Measurements from ENCODE around the gene PSAPL1. TPM values are rescaled to one million over a fixed set of nuclear protein-coding genes. Genes with fewer than 3 reads are reported as not detected.

The PSAPL1 gene
- polyA plus RNA-seq, 12 donors = 0.06 TPM; not detected in 11

DNA sequence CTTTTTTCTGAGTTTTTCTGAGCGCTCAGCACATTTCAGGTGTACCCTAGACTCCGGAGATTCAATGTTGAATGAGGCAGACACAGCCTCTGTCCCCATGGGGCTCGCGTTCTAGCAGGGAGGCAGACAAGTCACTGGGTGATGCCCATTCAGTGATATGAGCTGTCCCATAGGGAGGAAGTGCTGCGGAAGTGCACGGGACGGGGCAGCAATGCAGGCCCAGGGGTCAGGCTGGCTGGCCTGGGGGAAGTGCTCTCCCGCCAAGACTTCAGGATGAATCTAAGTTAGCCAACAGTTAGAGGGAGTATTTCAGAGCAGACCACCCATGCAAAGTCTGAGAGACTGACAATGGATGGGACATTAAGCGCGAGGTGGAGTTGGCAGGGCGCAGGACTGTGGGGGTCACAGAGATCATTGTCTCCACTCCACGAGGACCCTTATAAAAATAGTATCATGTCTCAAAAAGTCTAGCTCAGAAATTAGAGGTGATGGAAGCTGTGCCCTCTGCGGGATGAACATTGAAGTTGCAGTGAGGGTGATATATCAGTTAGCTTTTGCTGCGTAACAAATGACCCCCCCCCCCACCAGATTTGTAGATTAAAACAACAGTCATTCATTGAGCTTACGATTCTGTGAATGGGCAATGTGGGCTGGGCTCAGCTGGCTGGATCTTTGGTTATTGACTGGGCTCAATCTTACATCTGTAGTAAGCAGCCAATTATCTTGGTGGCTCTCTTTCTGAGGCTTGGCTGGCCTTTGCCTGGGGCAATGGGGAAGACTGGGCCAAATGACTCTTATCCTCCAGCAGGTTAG is 16.4 kb downstream of the PSAPL1 start:
- DNase-seq = no peak

DNA sequence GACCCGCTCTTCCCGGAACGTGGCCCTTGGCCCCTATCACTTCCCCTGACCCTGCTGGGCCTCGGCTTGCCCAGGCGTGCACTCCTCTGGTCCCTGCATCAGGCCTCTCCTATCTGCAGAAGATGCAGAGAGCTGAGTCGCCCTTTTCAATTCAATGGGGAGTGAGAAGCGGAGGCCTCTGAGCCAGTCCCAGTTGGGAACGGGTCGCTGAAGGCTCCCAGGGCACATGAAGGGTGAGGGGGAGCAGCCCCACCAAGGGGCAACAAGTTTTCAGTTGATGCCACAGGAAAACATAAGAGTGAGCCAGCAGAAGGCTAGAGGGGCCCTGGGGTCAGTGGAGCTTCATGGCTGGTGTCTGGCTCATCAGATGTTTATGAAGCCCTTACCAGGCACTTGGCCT is 17.1 kb downstream of the PSAPL1 start:
- DNase-seq = no peak

DNA sequence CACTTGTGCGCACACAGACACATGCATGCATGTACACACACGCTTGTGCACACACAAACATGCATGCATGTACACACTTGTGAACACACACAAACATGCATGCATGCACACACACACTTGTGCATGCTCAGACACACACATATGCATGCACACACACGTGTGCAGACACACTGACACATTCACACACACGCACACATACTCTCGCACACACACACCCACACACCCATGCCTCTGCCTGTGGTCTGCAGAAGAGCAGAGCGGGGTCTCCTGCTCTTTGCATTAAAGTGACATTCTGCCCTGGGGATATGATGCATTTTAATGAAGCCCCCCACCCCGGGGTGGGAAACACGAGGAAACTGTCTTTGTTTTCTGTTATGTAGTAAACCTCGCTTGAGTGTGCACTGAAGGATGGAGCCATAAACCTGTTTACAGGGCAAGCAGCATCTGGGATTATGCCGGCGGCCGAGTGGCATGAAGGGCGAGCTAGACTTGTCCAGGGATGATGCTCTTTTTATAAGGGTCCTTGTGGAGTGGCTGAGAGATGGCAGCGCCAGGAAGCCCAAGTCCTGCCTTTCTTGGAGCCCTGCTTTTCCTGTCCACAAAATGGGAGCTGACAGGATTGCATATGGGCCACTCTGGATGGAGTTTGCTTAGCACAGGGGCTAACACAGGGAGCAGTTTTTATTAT is 17.8 kb downstream of the PSAPL1 start:
- no peak for DNase-seq

DNA sequence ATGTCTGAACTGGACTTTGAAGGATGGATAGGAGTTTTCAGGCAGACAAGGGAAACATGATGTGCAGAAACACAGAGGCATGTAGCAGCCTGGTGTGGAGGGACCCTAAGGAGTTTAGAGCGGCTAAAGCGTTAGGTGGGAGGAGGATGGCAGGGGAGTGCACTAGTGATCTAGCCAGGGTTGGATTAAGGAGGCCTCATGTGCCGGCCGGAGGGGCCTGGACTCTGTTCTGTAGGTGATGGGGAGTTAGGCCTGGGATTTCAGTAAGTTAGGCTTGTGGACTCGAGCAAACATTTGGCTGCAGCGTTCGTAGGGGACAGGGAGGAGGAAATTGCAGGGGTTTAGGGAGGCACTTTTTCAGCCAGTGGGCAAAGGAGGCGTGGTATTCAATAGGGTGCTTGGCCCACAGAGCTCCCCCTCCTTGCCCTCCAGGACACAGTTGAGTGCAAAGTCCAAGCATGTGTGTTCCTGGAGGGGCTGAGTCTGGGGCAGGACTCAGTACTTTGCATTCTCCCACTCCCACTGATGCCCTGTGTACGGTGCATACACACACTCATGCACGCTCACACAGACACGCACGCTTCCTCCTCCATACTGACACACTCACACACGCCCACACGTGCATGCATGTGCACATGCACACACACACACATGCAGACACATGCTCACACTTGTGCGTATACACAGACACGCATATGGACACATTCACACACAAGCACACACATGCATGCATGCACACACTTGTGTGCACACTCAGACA is 18.6 kb downstream of the PSAPL1 start:
- DNase-seq = no peak

DNA sequence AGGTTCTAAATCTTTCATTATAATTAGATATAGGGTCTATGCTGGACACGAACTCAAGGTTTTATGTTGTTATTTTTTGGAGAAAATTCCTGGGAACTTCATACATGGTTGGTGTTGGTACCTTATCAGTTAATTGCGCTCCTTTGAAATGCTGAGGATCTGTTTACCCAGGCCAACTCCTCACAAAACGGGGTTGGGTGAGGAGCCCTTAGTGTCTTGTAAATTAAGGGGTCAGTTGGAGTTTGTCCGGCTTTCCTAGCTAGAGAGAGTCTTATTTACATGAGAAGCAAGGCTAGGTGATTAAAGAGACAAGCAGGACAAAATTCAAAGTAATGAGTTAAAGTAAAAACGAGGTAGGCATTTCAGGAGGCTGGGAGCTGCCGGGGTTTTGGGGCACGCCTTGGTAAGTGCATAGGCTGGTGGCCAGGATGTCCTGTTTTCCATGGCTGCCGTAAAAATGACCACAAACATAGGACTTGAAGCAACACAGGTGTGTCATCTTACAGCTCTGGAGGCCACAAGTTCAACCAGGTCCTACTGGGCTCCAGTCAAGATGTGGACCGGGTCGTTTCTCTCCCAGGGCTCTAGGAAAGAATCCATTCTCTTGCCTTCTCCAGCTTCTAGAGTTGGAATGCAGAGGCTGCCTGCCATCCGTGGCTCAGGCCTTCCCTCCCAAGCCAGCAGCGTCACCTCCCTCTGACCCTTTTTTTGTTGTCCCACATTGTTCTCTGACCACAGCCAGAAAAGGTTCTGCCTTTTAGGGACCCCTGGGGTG is 19.8 kb downstream of the PSAPL1 start:
- DNase-seq = no peak

DNA sequence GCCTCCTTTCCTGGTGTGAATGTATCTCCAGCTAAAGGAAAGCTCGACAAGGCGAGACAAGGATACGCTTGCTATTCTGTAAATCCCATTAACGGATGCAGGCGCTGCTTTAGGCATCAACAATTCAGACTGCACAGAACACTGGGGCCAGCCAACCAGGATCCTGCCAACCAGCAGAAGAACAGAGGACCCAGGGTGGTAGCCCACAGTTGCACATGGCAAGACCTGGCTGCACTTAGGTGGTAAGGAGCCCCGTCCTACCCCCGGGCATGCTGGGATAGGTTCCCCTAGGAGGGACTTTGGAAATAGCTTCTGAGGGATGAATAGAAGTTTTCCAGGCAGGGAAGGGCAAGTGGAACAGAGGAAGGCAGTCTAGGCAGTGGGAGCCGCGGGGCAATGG is 20.7 kb downstream of the PSAPL1 start:
- DNase-seq = no peak

DNA sequence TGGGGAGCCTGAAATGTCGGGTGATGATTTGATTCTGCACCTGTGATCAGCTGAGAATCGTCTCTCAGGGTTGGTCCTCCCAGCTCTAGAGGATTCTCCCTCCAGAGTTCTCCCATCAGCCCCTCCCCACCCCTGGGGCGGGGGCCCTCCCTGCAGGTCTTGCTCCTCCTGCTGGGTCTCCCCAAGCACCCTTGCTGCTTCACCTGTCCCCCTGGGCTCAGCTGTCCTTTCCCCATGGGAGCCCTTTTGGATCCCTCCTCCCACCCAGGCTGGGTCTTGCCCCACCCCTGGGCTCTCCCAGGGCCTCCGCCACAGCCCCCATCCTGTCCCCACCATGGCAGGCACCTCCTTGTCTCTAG is 22.2 kb downstream of the PSAPL1 start:
- DNase-seq = no peak

DNA sequence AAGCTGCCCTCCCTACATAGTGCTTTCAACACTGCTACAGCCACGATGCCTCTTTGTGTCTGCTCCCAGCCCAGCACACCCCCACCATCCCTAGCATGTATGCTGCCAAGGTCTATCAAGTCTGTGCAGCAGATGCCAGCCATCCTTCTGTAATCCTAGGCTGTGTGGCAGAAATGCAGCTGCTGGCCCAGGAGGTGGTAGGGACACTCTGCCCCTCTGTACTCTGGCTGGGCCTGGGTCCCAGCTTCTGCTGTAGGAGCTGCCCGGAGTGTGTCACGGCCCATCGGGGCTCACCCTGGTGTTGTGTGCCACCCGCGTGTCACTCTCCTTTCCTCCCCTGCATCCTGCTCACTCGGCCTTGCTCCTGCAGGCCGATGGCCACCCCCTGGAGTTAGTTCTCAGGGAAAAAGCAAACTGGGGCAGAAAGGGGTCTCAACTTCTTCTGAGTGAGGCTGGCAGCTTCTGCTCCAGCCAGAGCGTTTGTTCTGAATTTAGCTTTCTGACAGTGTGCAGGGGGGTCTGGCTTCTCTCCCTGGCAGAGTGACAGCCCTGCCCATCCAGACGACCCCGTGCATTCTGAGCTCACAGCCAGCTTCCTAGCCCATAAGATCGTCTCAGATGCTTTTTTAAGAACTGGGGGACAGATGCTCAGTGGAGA is 22.7 kb downstream of the PSAPL1 start:
- DNase-seq = no peak

DNA sequence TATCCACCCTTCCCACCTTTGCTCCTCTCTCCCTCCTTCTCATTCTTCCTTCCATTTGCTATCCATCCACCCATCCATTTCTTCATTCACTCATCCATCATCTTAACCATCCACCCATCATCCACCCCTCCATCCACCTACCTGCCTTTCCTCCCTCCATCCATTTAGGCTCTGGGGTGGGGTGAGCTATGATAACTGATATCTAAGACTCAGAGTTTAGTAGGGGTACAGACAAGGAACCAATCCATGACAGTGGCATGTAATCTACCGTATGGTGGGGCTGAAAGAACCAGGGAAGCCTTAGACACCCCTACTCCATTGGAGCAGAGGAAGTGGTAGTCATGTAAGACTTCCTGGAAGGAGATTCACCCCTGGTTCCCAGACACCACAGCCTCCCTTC is 23.2 kb downstream of the PSAPL1 start:
- DNase-seq = no peak

DNA sequence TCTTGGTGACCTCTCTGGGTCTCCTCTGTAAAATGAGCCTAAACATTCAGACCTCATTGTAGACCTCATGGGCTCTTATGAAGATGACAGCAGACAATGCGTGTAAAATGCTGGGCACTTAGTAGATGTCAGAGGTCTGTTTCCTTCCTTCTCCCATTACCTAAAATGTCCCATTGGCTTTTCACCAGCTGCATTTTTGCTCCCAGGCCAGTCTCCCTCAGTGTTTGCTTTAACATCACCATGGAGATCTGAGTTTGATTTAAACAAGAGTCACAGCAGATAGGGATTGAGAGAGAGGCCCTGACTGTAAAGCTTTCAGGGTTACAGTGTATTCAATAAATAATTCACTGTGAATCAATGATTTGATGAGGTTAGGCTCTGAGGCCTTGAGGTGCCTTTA is 24.3 kb downstream of the PSAPL1 start:
- DNase-seq = peak; percentile 74

DNA sequence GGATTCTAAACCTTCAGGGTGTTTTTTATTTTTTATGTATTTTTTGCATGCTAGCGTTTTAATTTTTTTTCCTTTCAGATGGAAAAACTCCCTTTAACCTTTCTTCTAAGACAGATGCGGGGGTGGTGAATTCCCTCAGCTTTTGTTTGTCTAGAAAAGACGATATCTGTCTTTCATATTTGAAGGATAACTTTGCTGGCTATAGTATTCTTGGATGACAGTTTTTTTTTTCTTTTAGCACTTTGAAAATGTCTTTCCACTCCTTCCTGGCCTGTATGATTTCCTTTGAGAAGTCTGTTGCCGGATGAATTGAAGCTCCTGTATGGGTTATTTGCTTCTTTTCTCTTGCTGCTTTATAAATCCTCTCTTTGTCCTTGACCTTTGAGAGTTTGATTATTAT is 26.6 kb downstream of the PSAPL1 start:
- no peak for DNase-seq

DNA sequence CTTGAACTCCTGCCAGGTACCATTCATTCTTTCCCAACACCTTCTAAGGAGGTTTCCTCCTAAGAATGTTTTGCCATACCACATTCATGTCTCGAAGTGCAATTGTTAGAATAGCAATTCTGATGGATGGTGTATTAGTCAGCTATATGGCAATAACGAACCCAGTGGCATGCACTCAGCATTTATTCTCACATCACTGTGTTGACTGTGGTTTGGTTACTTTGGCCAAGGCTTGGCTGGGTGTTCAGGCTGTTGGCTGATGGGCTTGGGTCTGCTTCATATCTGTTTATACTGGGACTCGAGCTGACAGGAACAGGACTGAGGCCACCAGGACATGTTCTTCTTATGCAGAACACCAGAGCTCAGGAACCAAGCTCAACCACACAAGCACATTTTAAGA is 31.7 kb downstream of the PSAPL1 start:
- DNase-seq = no peak

DNA sequence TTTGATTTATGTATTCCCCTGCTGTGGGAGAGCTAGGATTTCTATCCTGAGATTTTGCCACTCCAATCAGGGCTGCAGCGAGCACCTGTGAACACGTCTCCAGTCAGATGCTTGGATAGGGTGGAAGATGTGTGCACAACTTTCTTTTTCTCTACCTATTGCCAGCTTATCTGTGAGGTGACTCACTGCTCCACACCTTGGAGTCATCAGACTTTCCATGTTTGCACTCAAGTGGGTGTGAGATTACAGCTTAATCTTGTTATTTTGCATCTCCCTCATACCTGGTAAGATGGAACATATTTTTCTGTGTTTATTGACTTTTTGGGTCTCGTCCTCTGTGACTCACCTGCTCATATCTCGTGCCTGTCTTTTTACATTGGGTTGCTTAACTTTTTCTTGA is 32.2 kb downstream of the PSAPL1 start:
- DNase-seq = no peak

DNA sequence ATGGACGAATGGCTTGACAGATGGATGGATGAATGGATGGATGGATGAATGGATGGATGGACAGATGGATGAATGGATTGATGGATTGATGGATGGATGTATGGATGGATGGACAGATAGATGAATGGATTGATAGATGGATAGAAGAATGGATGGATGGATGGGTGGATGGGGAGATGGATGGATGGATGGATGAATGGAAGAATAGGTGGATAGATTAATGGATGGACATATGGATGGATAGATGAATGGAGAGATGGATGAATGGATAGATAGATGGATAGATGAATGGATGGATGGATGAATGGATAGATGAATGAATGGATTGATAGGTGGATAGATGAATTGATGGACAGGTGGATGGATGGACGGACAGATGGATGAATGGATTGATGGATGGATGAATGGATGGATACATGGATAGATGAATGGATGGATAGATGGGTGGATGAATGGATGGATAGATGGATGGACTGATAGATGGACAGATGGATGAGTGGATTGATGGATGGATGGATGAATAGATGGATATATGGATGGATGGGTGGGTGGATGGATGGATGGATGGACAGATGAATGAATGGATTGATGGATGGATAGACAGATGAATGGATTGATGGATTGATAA is 33.9 kb downstream of the PSAPL1 start:
- no peak for DNase-seq

DNA sequence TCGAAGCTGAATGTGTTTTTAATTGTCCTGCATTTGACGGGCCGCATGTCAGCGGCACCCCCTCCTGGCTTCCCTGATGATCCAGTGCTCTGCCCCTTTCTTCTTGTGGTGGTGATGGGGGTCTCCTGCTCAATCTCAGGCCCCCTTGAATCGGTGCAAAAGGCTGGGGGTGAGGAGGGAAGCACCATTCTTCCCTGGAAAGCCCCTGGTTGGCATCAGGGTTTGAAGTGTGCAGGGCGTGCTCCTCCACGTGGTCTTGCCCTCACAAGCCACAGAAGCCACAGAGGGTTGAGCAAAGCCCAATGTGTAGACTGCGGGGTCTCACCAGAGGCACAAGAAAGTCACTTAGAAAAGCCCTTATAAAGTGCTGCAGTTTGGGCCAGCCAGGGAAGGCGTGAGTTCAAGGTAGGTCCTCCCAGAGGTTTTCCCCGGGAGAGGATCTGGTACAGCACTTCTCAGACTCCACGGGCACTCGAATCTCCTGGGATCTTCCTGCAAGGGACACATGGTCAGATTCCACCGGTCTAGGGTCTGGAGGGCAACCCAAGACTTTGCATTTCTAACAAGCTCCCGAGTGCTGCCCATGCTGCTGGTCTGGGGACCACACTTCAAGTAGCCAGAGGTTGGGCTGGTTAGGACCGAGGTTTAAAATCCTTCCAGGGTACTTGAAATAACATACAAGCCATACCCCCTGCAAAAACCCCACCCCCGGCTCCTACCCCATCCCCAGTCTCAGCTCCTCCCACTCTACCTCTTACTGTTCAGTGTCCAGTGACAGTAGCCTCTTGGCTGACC is 35.1 kb downstream of the PSAPL1 start:
- no peak for DNase-seq

DNA sequence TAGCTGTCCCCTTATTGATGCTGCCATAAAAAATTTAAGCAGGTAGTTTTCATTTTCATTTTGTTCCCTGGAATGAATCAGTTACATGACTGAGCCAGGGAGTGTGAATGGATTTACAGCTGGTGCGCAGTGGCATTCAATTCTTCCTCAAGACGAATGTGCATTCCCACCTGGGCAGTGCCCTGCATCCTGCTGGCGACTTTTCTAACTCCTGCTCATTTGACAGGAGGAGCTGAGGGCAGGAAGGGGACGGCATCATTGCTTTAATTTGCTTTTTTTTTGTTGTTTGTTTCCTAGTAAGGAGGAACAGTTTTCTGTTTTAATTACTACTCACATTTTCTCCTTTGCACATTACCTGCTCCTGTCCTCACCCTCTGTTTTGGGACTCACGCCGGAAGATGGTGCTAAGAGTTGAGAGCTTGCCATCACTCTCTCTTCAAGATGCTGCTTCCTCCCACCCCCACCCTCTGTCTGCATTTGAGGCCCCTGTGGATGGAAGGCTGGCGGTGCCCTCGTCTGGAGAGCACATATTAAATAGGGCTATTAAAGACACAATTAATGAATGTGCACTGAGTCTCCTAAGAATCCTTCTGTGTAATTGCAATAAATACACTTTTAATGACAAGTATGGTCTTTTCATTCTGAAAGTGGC is 35.8 kb downstream of the PSAPL1 start:
- DNase-seq = no peak

DNA sequence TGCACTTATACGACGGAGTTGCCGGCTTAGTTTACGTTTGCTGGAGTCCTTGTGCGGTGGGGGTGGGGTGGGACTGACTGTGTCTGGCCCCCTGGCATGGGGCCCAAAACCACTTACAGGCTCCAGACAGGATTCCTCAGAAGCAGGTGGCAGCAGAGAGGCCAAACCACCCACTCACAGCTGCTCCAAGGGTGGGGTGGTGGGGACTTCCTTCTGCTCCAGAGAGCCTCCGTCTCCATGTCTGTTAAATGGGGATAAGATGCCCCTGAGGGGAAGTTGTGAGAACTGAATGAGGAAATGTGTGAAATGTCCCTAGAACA is 36.7 kb downstream of the PSAPL1 start:
- peak; percentile 47 for DNase-seq

DNA sequence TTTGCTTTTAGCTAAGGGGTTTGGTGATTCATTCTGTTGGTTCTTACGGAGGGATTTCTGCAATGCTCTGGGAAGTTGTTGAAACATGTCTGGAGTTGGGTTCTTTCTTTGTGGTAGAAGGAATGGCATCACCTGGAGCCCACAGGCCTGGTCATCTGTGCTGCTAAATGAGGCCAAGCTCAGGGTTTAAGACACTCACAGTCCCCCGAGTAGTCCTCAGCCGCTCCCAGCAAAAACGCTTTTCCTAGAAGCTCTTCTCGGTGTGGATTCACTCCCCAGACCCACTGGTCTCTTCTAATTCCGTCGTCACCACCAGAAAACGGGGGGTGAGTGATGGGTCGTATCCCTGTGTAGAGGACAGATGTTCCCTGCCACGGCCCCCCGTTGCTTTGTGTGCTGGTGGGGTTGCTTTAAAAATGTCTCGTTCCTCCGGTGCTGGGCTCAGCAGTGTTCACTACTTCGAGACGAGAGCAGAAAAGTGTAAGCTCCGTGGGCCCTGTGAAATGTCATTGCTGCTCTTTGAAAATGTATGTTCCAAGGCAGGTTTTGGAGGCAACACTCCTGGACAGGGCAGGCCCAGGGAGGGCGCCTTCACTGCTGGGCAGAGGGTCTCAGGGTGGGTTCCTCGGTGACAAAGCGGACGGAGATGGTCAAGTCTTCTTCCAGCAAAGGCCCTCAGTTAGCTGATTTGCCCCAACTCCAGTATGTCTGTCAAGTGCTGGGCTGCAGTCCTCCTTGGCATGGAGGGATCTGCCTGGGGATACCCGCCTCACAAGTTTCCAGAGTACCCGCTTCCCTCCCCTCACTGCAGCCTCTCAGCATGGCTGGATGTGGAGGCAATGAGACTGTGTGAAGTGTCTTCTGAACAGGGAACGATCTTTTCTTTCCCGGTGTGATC is 37.3 kb downstream of the PSAPL1 start:
- DNase-seq = no peak
